HepG2 (cell line): ENCODE data around the gene USP24. TPM values are rescaled to one million over a fixed set of nuclear protein-coding genes. Genes with fewer than 3 reads are reported as not detected.

Experiments used
- BORCS8-MEF2B ChIP-seq: sonication (generic); formaldehyde crosslinking; IDR thresholded peaks from 2 replicates; pipeline ENCODE4 v1.8.0; 2022; ENCODE audit warnings: mild to moderate bottlenecking, missing genetic modification reagents
- CBFB ChIP-seq: sonication (generic); formaldehyde crosslinking; IDR thresholded peaks from 2 replicates; pipeline ENCODE4 v1.4.0; 2020; ENCODE audit warnings: missing genetic modification reagents
- EEA1 ChIP-seq: sonication (generic); formaldehyde crosslinking; IDR thresholded peaks from 2 replicates; pipeline ENCODE4 v1.5.1; 2020; ENCODE audit warnings: mild to moderate bottlenecking, missing genetic modification reagents, borderline replicate concordance
- GABPA ChIP-seq, 2 experiments: IDR thresholded peaks; 2 replicates each; pipeline ENCODE4 v1.6.1; 2011 to 2016; ENCODE audit warnings: low read depth in 2 of 2, low read length in 1 of 2, missing biosample characterization in 1 of 2, missing genetic modification characterization in 1 of 2
- NFKB2 ChIP-seq: sonication (generic); formaldehyde crosslinking; IDR thresholded peaks from 2 replicates; pipeline ENCODE4 v1.4.0; 2020; ENCODE audit warnings: missing genetic modification reagents, borderline replicate concordance
- PAF1 ChIP-seq: IDR thresholded peaks from 2 replicates; pipeline ENCODE4 v1.6.1; 2016; ENCODE audit warnings: missing genetic modification reagents, missing compliant biosample characterization
- RFXANK ChIP-seq: IDR thresholded peaks from 2 replicates; pipeline ENCODE4 v1.6.1; 2016
- ZBTB38 ChIP-seq: sonication (generic); formaldehyde crosslinking; IDR thresholded peaks from 2 replicates; pipeline ENCODE4 v1.5.1; 2020; ENCODE audit warnings: mild to moderate bottlenecking, missing genetic modification reagents
- ZIK1 ChIP-seq: sonication (generic); formaldehyde crosslinking; IDR thresholded peaks from 2 replicates; pipeline ENCODE4 v1.5.0; 2020; ENCODE audit warnings: mild to moderate bottlenecking, low read depth, missing genetic modification reagents, borderline replicate concordance
- ZMYM4 ChIP-seq: sonication (generic); formaldehyde crosslinking; IDR thresholded peaks from 2 replicates; pipeline ENCODE4 v1.8.1; 2023; ENCODE audit warnings: mild to moderate bottlenecking, missing genetic modification reagents
- ZNF317 ChIP-seq: sonication (generic); formaldehyde crosslinking; IDR thresholded peaks from 2 replicates; pipeline ENCODE4 v1.5.0; 2020; ENCODE audit warnings: mild to moderate bottlenecking, missing genetic modification reagents
- ZNF329 ChIP-seq: sonication (generic); formaldehyde crosslinking; IDR thresholded peaks from 2 replicates; pipeline ENCODE4 v1.9.0; 2021; ENCODE audit warnings: low read depth, mild to moderate bottlenecking, missing genetic modification reagents
- ZNF616 ChIP-seq: sonication (generic); formaldehyde crosslinking; IDR thresholded peaks from 2 replicates; pipeline ENCODE4 v1.5.0; 2020; ENCODE audit warnings: low read depth, mild to moderate bottlenecking, missing genetic modification reagents
- polyA plus RNA-seq, 8 experiments: library from polyadenylated mRNA; depleted of rRNA in 3 of 8; stranded (reverse) in 7 of 8; unstranded in 1 of 8; fragments of >200 nt; fragmentation: Illumina TruSeq in 4 of 8; extraction: Trizol in 4 of 8; gene quantifications; 2 replicates each; pipeline versions ENCODE4 v1.2.1 to v1.2.3, GENCODE V29; 2011 to 2016; ENCODE audit warnings: low read depth in 4 of 8, missing spikeins in 1 of 8, mixed read lengths in 1 of 8; ENCODE audit not compliant: insufficient read depth in 1 of 8
- total RNA-seq, 5 experiments: library from RNA; depleted of rRNA; stranded (reverse); fragments of >200 nt; fragmentation: Illumina TruSeq; extraction: Trizol; gene quantifications; 2 replicates each; pipeline ENCODE4 v1.2.3, GENCODE V29; 2016; ENCODE audit warnings: low read depth in 1 of 5
- TF ChIP-seq, protein P1 (sequence below): sonication (generic); formaldehyde crosslinking; IDR thresholded peaks from 2 replicates; pipeline ENCODE4 v1.4.0; 2020; ENCODE audit warnings: mild to moderate bottlenecking, missing genetic modification reagents
- TF ChIP-seq, protein P2 (sequence below): sonication (generic); formaldehyde crosslinking; IDR thresholded peaks from one replicate; pipeline ENCODE4 v1.5.1; 2020; ENCODE audit warnings: mild to moderate bottlenecking, missing genetic modification reagents; ENCODE audit errors: not compliant biosample characterization
- TF ChIP-seq, protein P3 (sequence below): fragments of 450-650 bp; IDR thresholded peaks from 2 replicates; pipeline ENCODE4 v1.6.1; 2017; ENCODE audit warnings: mild to moderate bottlenecking

USP24 gene
- total and polyA plus RNA-seq, 2 of the 13 experiments (the other 11 are each of a cell fraction or from before 2014, with no cell fraction given) = 18.8 to 47.6 TPM

DNA sequence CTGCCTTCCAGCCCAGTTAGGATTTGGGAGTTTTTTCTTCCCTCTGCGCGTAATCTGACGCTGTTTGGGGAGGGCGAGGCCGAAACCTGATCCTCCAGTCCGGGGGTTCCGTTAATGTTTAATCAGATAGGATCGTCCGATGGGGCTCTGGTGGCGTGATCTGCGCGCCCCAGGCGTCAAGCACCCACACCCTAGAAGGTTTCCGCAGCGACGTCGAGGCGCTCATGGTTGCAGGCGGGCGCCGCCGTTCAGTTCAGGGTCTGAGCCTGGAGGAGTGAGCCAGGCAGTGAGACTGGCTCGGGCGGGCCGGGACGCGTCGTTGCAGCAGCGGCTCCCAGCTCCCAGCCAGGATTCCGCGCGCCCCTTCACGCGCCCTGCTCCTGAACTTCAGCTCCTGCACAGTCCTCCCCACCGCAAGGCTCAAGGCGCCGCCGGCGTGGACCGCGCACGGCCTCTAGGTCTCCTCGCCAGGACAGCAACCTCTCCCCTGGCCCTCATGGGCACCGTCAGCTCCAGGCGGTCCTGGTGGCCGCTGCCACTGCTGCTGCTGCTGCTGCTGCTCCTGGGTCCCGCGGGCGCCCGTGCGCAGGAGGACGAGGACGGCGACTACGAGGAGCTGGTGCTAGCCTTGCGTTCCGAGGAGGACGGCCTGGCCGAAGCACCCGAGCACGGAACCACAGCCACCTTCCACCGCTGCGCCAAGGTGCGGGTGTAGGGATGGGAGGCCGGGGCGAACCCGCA is 175.7 kb downstream of the USP24 start, which contains the start of gene PCSK9 (continued):
- TF ChIP-seq, protein P1, sequence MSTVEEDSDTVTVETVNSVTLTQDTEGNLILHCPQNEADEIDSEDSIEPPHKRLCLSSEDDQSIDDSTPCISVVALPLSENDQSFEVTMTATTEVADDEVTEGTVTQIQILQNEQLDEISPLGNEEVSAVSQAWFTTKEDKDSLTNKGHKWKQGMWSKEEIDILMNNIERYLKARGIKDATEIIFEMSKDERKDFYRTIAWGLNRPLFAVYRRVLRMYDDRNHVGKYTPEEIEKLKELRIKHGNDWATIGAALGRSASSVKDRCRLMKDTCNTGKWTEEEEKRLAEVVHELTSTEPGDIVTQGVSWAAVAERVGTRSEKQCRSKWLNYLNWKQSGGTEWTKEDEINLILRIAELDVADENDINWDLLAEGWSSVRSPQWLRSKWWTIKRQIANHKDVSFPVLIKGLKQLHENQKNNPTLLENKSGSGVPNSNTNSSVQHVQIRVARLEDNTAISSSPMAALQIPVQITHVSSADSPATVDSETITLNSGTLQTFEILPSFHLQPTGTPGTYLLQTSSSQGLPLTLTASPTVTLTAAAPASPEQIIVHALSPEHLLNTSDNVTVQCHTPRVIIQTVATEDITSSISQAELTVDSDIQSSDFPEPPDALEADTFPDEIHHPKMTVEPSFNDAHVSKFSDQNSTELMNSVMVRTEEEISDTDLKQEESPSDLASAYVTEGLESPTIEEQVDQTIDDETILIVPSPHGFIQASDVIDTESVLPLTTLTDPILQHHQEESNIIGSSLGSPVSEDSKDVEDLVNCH (CRISPR knock-in tag) = no peak
- peak; percentile 53; the same call in 1 of the 2 replicates for TF ChIP-seq ZNF616 (CRISPR knock-in tag)
- TF ChIP-seq ZMYM4 (CRISPR knock-in tag) = peak; percentile 87
- peak; percentile 99 for TF ChIP-seq BORCS8-MEF2B
- no peak; the same call in 1 of the 2 replicates for TF ChIP-seq ZBTB38 (CRISPR knock-in tag)
- 0 out of 2 replicates have a peak, but pooled peaks have one; percentile 50 for TF ChIP-seq CBFB (CRISPR knock-in tag)
- TF ChIP-seq ZNF317 (CRISPR knock-in tag) = peak; percentile 88
- TF ChIP-seq ZIK1 (CRISPR knock-in tag) = peak; percentile 66; the same call in 1 of the 2 replicates
- TF ChIP-seq NFKB2 (CRISPR knock-in tag) = peak; percentile 81; the same call in 1 of the 2 replicates
- 0 out of 2 replicates have a peak, but pooled peaks have one; percentile 78 for TF ChIP-seq EEA1 (CRISPR knock-in tag)
- TF ChIP-seq RFXANK = no peak
- no peak for TF ChIP-seq GABPA (IDR thresholded peaks at IDR 0.05; ENCODE audit: low read depth, low read length)
- no peak for TF ChIP-seq GABPA (CRISPR knock-in tag; IDR thresholded peaks at IDR 0.05; ENCODE audit: low read depth)
- no peak for TF ChIP-seq PAF1
- TF ChIP-seq, protein P2, sequence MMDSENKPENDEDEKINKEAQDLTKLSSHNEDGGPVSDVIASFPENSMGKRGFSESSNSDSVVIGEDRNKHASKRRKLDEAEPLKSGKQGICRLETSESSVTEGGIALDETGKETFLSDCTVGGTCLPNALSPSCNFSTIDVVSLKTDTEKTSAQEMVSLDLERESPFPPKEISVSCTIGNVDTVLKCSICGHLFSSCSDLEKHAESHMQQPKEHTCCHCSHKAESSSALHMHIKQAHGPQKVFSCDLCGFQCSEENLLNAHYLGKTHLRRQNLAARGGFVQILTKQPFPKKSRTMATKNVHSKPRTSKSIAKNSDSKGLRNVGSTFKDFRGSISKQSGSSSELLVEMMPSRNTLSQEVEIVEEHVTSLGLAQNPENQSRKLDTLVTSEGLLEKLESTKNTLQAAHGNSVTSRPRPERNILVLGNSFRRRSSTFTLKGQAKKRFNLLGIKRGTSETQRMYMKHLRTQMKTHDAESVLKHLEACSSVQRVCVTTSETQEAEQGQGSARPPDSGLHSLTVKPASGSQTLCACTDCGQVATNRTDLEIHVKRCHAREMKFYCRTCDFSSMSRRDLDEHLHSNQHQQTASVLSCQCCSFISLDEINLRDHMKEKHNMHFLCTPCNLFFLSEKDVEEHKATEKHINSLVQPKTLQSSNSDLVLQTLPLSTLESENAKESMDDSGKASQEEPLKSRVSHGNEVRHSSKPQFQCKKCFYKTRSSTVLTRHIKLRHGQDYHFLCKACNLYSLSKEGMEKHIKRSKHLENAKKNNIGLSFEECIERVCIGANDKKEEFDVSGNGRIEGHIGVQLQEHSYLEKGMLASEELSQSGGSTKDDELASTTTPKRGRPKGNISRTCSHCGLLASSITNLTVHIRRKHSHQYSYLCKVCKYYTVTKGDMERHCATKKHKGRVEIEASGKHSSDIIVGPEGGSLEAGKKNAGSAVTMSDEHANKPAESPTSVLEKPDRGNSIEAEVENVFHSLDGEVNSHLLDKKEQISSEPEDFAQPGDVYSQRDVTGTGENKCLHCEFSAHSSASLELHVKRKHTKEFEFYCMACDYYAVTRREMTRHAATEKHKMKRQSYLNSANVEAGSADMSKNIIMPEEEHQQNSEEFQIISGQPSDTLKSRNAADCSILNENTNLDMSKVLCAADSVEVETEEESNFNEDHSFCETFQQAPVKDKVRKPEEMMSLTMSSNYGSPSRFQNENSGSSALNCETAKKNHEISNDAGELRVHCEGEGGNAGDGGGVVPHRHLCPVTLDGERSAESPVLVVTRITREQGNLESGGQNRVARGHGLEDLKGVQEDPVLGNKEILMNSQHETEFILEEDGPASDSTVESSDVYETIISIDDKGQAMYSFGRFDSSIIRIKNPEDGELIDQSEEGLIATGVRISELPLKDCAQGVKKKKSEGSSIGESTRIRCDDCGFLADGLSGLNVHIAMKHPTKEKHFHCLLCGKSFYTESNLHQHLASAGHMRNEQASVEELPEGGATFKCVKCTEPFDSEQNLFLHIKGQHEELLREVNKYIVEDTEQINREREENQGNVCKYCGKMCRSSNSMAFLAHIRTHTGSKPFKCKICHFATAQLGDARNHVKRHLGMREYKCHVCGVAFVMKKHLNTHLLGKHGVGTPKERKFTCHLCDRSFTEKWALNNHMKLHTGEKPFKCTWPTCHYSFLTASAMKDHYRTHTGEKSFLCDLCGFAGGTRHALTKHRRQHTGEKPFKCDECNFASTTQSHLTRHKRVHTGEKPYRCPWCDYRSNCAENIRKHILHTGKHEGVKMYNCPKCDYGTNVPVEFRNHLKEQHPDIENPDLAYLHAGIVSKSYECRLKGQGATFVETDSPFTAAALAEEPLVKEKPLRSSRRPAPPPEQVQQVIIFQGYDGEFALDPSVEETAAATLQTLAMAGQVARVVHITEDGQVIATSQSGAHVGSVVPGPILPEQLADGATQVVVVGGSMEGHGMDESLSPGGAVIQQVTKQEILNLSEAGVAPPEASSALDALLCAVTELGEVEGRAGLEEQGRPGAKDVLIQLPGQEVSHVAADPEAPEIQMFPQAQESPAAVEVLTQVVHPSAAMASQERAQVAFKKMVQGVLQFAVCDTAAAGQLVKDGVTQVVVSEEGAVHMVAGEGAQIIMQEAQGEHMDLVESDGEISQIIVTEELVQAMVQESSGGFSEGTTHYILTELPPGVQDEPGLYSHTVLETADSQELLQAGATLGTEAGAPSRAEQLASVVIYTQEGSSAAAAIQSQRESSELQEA = no peak
- TF ChIP-seq ZNF329 = no peak; the same call in none of the 2 replicates
- TF ChIP-seq, protein P3, sequence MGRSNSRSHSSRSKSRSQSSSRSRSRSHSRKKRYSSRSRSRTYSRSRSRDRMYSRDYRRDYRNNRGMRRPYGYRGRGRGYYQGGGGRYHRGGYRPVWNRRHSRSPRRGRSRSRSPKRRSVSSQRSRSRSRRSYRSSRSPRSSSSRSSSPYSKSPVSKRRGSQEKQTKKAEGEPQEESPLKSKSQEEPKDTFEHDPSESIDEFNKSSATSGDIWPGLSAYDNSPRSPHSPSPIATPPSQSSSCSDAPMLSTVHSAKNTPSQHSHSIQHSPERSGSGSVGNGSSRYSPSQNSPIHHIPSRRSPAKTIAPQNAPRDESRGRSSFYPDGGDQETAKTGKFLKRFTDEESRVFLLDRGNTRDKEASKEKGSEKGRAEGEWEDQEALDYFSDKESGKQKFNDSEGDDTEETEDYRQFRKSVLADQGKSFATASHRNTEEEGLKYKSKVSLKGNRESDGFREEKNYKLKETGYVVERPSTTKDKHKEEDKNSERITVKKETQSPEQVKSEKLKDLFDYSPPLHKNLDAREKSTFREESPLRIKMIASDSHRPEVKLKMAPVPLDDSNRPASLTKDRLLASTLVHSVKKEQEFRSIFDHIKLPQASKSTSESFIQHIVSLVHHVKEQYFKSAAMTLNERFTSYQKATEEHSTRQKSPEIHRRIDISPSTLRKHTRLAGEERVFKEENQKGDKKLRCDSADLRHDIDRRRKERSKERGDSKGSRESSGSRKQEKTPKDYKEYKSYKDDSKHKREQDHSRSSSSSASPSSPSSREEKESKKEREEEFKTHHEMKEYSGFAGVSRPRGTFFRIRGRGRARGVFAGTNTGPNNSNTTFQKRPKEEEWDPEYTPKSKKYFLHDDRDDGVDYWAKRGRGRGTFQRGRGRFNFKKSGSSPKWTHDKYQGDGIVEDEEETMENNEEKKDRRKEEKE = no peak
